WTC11 (cell line): Measurements from ENCODE around the gene TTN. TPM values are rescaled to one million over a fixed set of nuclear protein-coding genes. Genes with fewer than 3 reads are reported as not detected.

Experiments used
- ATAC-seq: fragments of 200-7000 bp; cut with Tn5 transposase; 2 replicates; pipeline ENCODE4 v1.10.0; 2021; ENCODE audit warnings: mild to moderate bottlenecking, moderate library complexity
- CTCF ChIA-PET: fragments of 300-600 bp; sonication (Branson Sonifier 250); formaldehyde crosslinking; loops from one replicate; lab custom pipeline; 2021; ENCODE audit warnings: antibody characterized with exemption; lab: Charles Lee
- POLR2A ChIA-PET: fragments of 350-600 bp; sonication (Branson Sonifier 250); formaldehyde crosslinking; loops from one replicate; lab custom pipeline; 2021; ENCODE audit warnings: antibody characterized with exemption; lab: Charles Lee
- DNase-seq: peaks from one replicate; pipeline ENCODE4 v3.0.0; 2021; ENCODE audit warnings: low spot score
- H3K27ac Mint-ChIP-seq: 2 replicates; pipeline ENCODE4 v1.8.0; 2021; ENCODE audit warnings: mixed read lengths
- H3K27me3 Mint-ChIP-seq: 2 replicates; pipeline ENCODE4 v1.8.0; 2021; ENCODE audit warnings: low read depth, mild to moderate bottlenecking, moderate library complexity, mixed read lengths
- H3K36me3 Mint-ChIP-seq: 2 replicates; pipeline ENCODE4 v1.8.0; 2021; ENCODE audit warnings: mixed read lengths
- H3K4me1 Mint-ChIP-seq: 2 replicates; pipeline ENCODE4 v1.8.0; 2022; ENCODE audit warnings: mixed read lengths
- H3K4me3 Mint-ChIP-seq: 2 replicates; pipeline ENCODE4 v1.8.0; 2021; ENCODE audit warnings: mild to moderate bottlenecking, moderate library complexity, mixed read lengths
- H3K9me3 Mint-ChIP-seq: 2 replicates; pipeline ENCODE4 v1.8.0; 2021; ENCODE audit warnings: mixed read lengths
- ATF1 ChIP-seq: sonication (generic); formaldehyde crosslinking; IDR thresholded peaks from 2 replicates; pipeline ENCODE4 v1.8.1; 2023; ENCODE audit warnings: mild to moderate bottlenecking, moderate library complexity, missing genetic modification reagents
- ATF6 ChIP-seq: sonication (generic); formaldehyde crosslinking; IDR thresholded peaks from 2 replicates; pipeline ENCODE4 v1.8.1; 2023; ENCODE audit warnings: mild to moderate bottlenecking, missing genetic modification reagents
- CREB1 ChIP-seq: sonication (generic); formaldehyde crosslinking; IDR thresholded peaks from 2 replicates; pipeline ENCODE4 v1.8.0; 2023; ENCODE audit warnings: mild to moderate bottlenecking, missing genetic modification reagents
- CTCF ChIP-seq: fragments of 200-600 bp; IDR thresholded peaks from 2 replicates; pipeline ENCODE4 v1.8.0; 2022; ENCODE audit warnings: antibody characterized with exemption
- ETV6 ChIP-seq: sonication (generic); formaldehyde crosslinking; IDR thresholded peaks from 2 replicates; pipeline ENCODE4 v1.8.1; 2022; ENCODE audit warnings: mild to moderate bottlenecking, missing genetic modification reagents
- MYBL2 ChIP-seq: sonication (generic); formaldehyde crosslinking; IDR thresholded peaks from 2 replicates; pipeline ENCODE4 v1.8.1; 2023; ENCODE audit warnings: mild to moderate bottlenecking, moderate library complexity, missing genetic modification reagents
- SP1 ChIP-seq: sonication (generic); formaldehyde crosslinking; conservative IDR thresholded peaks from 2 replicates; pipeline ENCODE4 v1.8.1; 2022; ENCODE audit warnings: missing genetic modification reagents
- TCF7 ChIP-seq: sonication (generic); formaldehyde crosslinking; IDR thresholded peaks from 2 replicates; pipeline ENCODE4 v1.8.0; 2022; ENCODE audit warnings: mild to moderate bottlenecking, low read depth, missing genetic modification reagents, moderate library complexity
- USF1 ChIP-seq: sonication (generic); formaldehyde crosslinking; IDR thresholded peaks from 2 replicates; pipeline ENCODE4 v1.8.0; 2022; ENCODE audit warnings: mild to moderate bottlenecking, missing genetic modification reagents
- ZBTB21 ChIP-seq: sonication (generic); formaldehyde crosslinking; IDR thresholded peaks from 2 replicates; pipeline ENCODE4 v1.8.1; 2023; ENCODE audit warnings: mild to moderate bottlenecking, missing genetic modification reagents, borderline replicate concordance
- ZNF219 ChIP-seq: sonication (generic); formaldehyde crosslinking; IDR thresholded peaks from 2 replicates; pipeline ENCODE4 v1.8.0; 2023; ENCODE audit warnings: missing genetic modification reagents, mild to moderate bottlenecking, borderline replicate concordance
- ZNF263 ChIP-seq: sonication (generic); formaldehyde crosslinking; IDR thresholded peaks from 2 replicates; pipeline ENCODE4 v1.8.1; 2022; ENCODE audit warnings: low read depth, mild to moderate bottlenecking, moderate library complexity, missing genetic modification reagents
- ZNF423 ChIP-seq: fragments of 250-450 bp; sonication (Bioruptor Pico); IDR thresholded peaks from 2 replicates; pipeline ENCODE4 v2.1.2; 2022; ENCODE audit warnings: mild to moderate bottlenecking, moderate library complexity
- ZNF512 ChIP-seq: sonication (generic); formaldehyde crosslinking; IDR thresholded peaks from 2 replicates; pipeline ENCODE4 v1.8.1; 2022; ENCODE audit warnings: missing genetic modification reagents, borderline replicate concordance
- ZNF532 ChIP-seq: fragments of 250-450 bp; sonication (Bioruptor Pico); IDR thresholded peaks from 2 replicates; pipeline ENCODE4 v1.9.0; 2021; ENCODE audit warnings: mild to moderate bottlenecking, borderline replicate concordance
- total RNA-seq: library from RNA; stranded (reverse); gene quantifications from 3 replicates; pipeline ENCODE4 v1.2.3, GENCODE V29; 2021
- TF ChIP-seq, protein P1 (sequence below): fragments of 250-450 bp; sonication (Bioruptor Pico); conservative IDR thresholded peaks from 2 replicates; pipeline ENCODE4 v1.9.0; 2021; ENCODE audit warnings: mild to moderate bottlenecking

The TTN gene
- total RNA-seq, 1 experiment from 2014 or later, result 4.7 TPM

GRCh38 chr2:178568227-178568626, 239.0 kb downstream of the TTN start (continued):
- TF ChIP-seq ZNF532, result no peak

- DNase-seq (no peak), ATAC-seq (no peak)
- Mint-ChIP-seq H3K27ac (no peak overlapping the region), H3K36me3 (peaks cover 21% of the 10 kb centered on the region), H3K9me3 (no peaks in the 10 kb centered on the region), H3K27me3 (no peaks in the 10 kb centered on the region), H3K4me1 (peaks cover 5% of the 10 kb centered on the region; the same call in 1 of the 2 replicates), H3K4me3 (no peak overlapping the region)
- ChIA-PET POLR2A (no interaction called here), CTCF (no interaction called here)
- TF ChIP-seq ATF1 (CRISPR knock-in tag), result no peak
- TF ChIP-seq ZNF219 (CRISPR knock-in tag), result no peak
- no peak for TF ChIP-seq USF1
- no peak for TF ChIP-seq SP1 (CRISPR knock-in tag)
- TF ChIP-seq ZNF423 (CRISPR knock-in tag), result no peak
- TF ChIP-seq CREB1 (CRISPR knock-in tag), result no peak
- no peak for TF ChIP-seq ETV6 (CRISPR knock-in tag)
- no peak for TF ChIP-seq ATF6 (CRISPR knock-in tag)
- TF ChIP-seq, protein P1, sequence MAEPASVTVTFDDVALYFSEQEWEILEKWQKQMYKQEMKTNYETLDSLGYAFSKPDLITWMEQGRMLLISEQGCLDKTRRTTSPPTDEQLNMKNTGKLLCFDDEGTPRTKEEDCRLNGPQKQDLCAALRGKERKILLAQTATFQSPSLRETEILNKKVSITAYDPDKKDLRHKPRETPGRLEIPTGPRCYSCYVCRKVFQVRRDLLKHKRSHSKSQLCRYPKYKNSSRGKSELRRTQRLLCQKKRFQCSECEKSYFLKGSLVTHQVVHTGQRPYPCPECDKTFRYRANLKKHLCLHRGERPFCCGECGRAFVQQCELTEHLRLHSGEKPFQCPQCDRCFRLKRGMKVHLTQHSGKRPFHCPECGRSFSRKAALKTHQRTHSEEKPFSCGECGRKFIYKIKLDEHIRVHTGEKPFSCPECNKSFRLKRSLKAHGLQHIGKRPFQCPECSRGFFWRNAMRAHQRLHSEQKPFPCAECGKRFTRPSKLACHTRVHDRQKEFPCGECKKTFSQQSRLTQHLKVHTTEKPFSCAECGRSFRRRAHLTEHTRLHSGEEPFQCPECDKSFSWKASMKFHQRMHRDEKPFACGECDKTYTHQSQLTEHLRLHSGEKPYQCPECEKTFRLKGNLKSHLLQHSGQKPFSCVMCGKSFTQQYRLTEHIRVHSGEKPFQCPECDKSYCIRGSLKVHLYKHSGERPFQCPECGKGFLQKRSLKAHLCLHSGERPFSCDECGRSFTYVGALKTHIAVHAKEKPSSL (CRISPR knock-in tag), result no peak
- TF ChIP-seq ZNF263 (CRISPR knock-in tag), result no peak
- TF ChIP-seq MYBL2 (CRISPR knock-in tag), result no peak
- TF ChIP-seq ZBTB21, result no peak
- no peak for TF ChIP-seq TCF7 (CRISPR knock-in tag)
- no peak for TF ChIP-seq CTCF
- TF ChIP-seq ZNF532, result no peak
- no peak for TF ChIP-seq ZNF512 (CRISPR knock-in tag)
Observed at GRCh38 chr2:178553047-178553446, 254.2 kb downstream of the TTN start.
